Naive thymus-derived CD4-positive, alpha-beta T cell (primary cell): ENCODE measurements around the gene ATP8B3. TPM values are rescaled to one million over a fixed set of nuclear protein-coding genes. Genes with fewer than 3 reads are reported as not detected.

ENCODE experiments used
- ATAC-seq: fragments of 150-1000 bp; cut with Tn5 transposase; 2 replicates; pipeline ENCODE4 v1.10.0; 2021; ENCODE audit warnings: mild to moderate bottlenecking, moderate library complexity
- CTCF ChIA-PET: fragments of 350-600 bp; sonication (Branson Sonifier 250); formaldehyde crosslinking; loops from one replicate; lab custom pipeline; 2021; ENCODE audit warnings: antibody characterized with exemption; lab: Charles Lee
- POLR2A ChIA-PET: fragments of 350-600 bp; sonication (Branson Sonifier 250); formaldehyde crosslinking; loops from one replicate; lab custom pipeline; 2021; ENCODE audit warnings: antibody characterized with exemption, inconsistent platforms; lab: Charles Lee
- DNase-seq, 9 donors: peaks; one replicate each; pipeline versions ENCODE4 v3.0.0 to v3.0.0-alpha.2; 2020 to 2022; ENCODE audit warnings: mixed read lengths in 1 of 9
- H3K27ac ChIP-seq: one replicate; pipeline ENCODE4 v1.7.0; 2013; ENCODE audit warnings: mild to moderate bottlenecking, low read depth, low read length, moderate library complexity
- H3K27me3 ChIP-seq, 2 donors: one replicate each; pipeline ENCODE4 v1.7.0; 2013; ENCODE audit warnings: low read length in 2 of 2, mild to moderate bottlenecking in 2 of 2, moderate library complexity in 2 of 2; ENCODE audit not compliant: control insufficient read depth in 2 of 2, insufficient read depth in 2 of 2
- H3K36me3 ChIP-seq, 3 experiments: 1 replicate in 2 of 3; 2 replicates in 1 of 3; pipeline ENCODE4 v1.7.0; 2013; ENCODE audit warnings: low read length in 3 of 3, mild to moderate bottlenecking in 3 of 3, moderate library complexity in 1 of 3; ENCODE audit not compliant: insufficient read depth in 3 of 3, control insufficient read depth in 2 of 3
- H3K4me1 ChIP-seq, 2 donors: one replicate each; pipeline ENCODE4 v1.7.0; 2013; ENCODE audit warnings: low read length in 2 of 2, mild to moderate bottlenecking in 2 of 2, moderate library complexity in 1 of 2; ENCODE audit not compliant: control insufficient read depth in 2 of 2, insufficient read depth in 2 of 2
- H3K4me3 ChIP-seq: 2 replicates; pipeline ENCODE4 v1.7.0; 2013; ENCODE audit warnings: mild to moderate bottlenecking, low read length
- H3K9me3 ChIP-seq, 3 experiments: 1 replicate in 2 of 3; 2 replicates in 1 of 3; pipeline ENCODE4 v1.7.0; 2013; ENCODE audit warnings: low read length in 3 of 3; ENCODE audit not compliant: control insufficient read depth in 2 of 3
- H3K27ac Mint-ChIP-seq, 9 donors: one replicate each; pipeline ENCODE4 v1.8.0; 2020 to 2022; ENCODE audit warnings: mixed read lengths in 9 of 9, mild to moderate bottlenecking in 8 of 9, moderate library complexity in 5 of 9, inconsistent platforms in 2 of 9
- H3K27me3 Mint-ChIP-seq, 5 donors: one replicate each; pipeline ENCODE4 v1.8.0; 2021 to 2022; ENCODE audit warnings: mixed read lengths in 5 of 5, mild to moderate bottlenecking in 1 of 5
- H3K36me3 Mint-ChIP-seq, 5 donors: one replicate each; pipeline ENCODE4 v1.8.0; 2020 to 2022; ENCODE audit warnings: mixed read lengths in 5 of 5, mild to moderate bottlenecking in 3 of 5, inconsistent platforms in 1 of 5
- H3K4me1 Mint-ChIP-seq, 7 donors: one replicate each; pipeline ENCODE4 v1.8.0; 2020 to 2022; ENCODE audit warnings: mixed read lengths in 7 of 7, mild to moderate bottlenecking in 3 of 7, inconsistent platforms in 1 of 7
- H3K4me3 Mint-ChIP-seq, 10 donors: one replicate each; pipeline ENCODE4 v1.8.0; 2020 to 2022; ENCODE audit warnings: mild to moderate bottlenecking in 10 of 10, mixed read lengths in 10 of 10, moderate library complexity in 6 of 10, inconsistent platforms in 2 of 10
- H3K9me3 Mint-ChIP-seq, 11 donors: one replicate each; pipeline ENCODE4 v1.8.0; 2020 to 2022; ENCODE audit warnings: mixed read lengths in 11 of 11, mild to moderate bottlenecking in 4 of 11, inconsistent platforms in 1 of 11, moderate library complexity in 1 of 11
- intact Hi-C, 2 donors: fragments of 100-400 bp; cut with micrococcal nuclease; formaldehyde crosslinking; loops; one replicate each; pipeline ENCODE4 v1.15.1; 2023
- polyA plus RNA-seq, 2 donors: library from polyadenylated mRNA; unstranded; fragments of 300-500 nt; fragmentation: Illumina TruSeq; gene quantifications; one replicate each; pipeline ENCODE4 v1.2.3, GENCODE V29; 2021
- total RNA-seq, 6 experiments: library from RNA in 5 of 6; stranded (reverse) in 5 of 6; gene quantifications; 1 replicate in 5 of 6; 2 replicates in 1 of 6; pipeline ENCODE4 v1.2.3 and lab custom pipeline; 2021 to 2026

The ATP8B3 gene
- total and polyA plus RNA-seq, 7 experiments from 2014 or later, result 0.83 to 15.3 (median 3.2) TPM

DNA sequence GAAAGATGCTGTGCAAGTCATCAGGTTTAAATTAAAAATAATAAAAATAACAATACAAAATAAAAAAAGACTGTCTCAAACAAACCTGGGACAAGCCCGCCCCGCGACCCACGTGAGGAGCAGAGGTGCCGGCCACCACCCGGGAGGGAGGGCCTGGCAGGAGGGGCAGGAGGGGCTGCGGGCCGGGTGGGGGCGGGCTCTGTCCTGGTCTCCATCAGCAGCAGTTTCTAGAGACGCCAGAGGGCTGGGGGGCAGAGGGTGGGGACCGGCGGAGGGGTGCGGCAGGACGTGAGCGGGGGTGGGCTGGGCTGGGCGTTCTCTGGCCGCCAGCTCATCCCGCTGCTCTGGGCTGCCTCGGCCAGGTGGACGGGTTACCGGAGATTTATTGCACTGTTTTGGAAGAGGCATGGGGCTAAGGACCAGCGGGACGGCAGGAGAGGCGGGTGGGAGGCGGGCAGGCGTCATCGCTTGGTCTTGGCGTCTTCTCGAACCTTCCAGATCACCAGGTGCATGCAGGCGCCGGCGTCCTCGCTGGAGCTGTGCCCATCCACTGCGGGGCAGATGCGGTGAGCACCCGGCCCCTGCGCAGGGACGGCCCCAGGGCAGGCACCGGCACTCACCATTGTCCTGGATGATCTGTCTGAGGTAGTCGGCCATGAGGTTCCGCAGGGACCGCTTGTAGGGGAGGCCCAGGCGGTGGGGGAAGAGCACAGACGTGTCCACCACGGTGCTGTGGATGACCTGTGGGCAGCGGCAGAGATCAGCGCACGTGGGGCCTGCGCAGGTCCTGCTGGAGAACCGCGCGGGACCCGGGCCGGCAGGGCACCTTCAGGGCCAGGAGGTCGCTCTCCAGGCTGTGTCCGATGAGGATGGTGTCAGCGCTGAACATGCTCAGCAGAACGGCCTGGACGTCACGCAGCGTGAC, 3.8 kb upstream of the ATP8B3 start:
- Histone ChIP-seq H3K4me3 (no peak overlapping the region), H3K27me3 (no peaks in the 10 kb centered on the region), H3K36me3 (peaks cover 5 to 58% (median 7%) of the 10 kb centered on the region in 3 experiments), H3K4me1 (peaks cover 0 to 8% of the 10 kb centered on the region in 2 donors), H3K27ac (no peak overlapping the region), H3K9me3 (no peaks in the 10 kb centered on the region)
- Mint-ChIP-seq H3K4me3 (no peak overlapping the region), H3K4me1 (peaks cover 9 to 15% (median 11%) of the 10 kb centered on the region in 7 donors), H3K9me3 (no peaks in the 10 kb centered on the region), H3K27me3 (no peaks in the 10 kb centered on the region), H3K27ac (no peak overlapping the region), H3K36me3 (peaks cover 0 to 4% (median 3%) of the 10 kb centered on the region in 5 donors)
- intact Hi-C loops, result no loop called here
- DNase-seq (no peak), ATAC-seq (no peak)
- ChIA-PET POLR2A (no interaction called here), CTCF (no interaction called here)

DNA sequence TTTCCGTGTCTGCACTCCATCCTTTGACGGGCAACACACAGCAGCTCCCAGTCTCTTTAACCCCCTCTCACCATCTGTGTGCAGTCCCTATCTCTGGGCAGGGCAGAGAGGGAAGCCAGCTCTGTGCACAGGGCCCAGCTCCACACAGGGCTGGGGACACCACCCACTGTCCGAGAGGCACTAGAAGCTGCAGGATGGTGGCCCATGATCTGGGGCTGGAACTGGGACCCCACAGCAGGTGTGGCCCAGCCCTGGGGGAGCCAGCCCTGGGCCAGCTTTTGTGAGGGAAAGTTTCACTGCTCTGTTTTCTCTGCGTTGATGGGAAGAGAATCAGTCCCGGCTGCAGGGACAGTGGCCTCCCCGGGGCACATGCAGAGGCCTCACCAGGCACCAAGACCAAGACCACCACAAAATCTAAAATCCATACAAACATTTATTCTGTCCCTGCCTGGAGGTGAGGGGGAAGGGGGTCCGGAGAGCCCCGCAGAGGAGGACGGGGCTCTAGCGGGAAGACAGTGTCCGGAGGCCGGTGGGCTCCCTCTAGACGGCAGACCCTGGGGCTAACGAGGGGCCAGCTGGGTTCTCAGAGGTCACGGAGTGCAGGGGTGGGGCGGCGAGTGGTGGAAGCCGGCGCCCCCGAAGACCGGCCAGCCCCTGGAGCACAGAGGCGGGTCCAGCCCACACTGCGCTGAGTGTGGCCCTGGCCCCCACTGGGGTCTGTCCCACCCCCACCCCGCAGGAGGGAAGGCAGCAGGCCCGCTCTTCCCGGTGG, 2.9 kb upstream of the ATP8B3 start:
- POLR2A ChIA-PET, result no interaction called here
- intact Hi-C loops, result no loop called here

DNA sequence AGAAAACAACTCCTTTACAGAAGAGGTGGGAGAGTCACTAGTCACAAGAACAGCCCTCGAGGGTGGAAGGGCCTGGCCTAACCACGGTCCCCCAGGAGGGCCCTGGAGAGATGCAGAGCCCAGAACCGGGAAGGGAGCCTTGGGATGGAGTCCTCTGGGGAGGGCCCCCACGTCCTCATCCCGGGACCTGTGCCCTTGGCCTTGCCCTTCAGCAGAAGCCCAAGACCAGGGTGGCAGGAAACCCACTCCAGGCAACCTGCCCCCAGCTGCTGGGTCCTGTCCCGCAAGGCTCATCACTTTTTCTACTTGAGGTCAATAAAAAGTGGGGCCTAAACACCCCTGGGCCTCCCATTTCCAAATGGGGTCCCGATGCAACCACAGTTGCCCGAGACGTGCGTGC, 2.3 kb upstream of the ATP8B3 start:
- Mint-ChIP-seq H3K4me3 (no peak overlapping the region), H3K9me3 (no peaks in the 10 kb centered on the region), H3K27ac (peak overlapping the region in 1 of 9 donors; percentile 59), H3K4me1 (peaks cover 9 to 19% (median 11%) of the 10 kb centered on the region in 7 donors), H3K36me3 (no peaks in the 10 kb centered on the region), H3K27me3 (no peaks in the 10 kb centered on the region)
- peaks cover 0 to 43% (median 7%) of the 10 kb centered on the region in 3 experiments for H3K36me3 ChIP-seq
- H3K4me1 ChIP-seq, result peaks cover 0 to 8% of the 10 kb centered on the region in 2 donors
- ATAC-seq, result no peak
- DNase-seq, result no peak
- no peak overlapping the region for H3K27ac ChIP-seq
- H3K9me3 ChIP-seq, result no peaks in the 10 kb centered on the region
- ChIA-PET POLR2A (no interaction called here), CTCF (interaction anchor here (0.6 to 2.0 kb wide), 3 partner anchors 12 to 656 kb away, joined by 3 to 7 read pairs (median 3); no protein-coding TSS in a partner anchor)
- no peak overlapping the region for H3K4me3 ChIP-seq
- H3K27me3 ChIP-seq, result no peaks in the 10 kb centered on the region
- intact Hi-C loops, result no loop called here

More for the DNA sequence above, 2.9 kb upstream of the ATP8B3 start:
- H3K4me1 ChIP-seq, result peaks cover 0 to 8% of the 10 kb centered on the region in 2 donors
- no peak overlapping the region for H3K27ac ChIP-seq
- no peak overlapping the region for H3K4me3 ChIP-seq
- Mint-ChIP-seq H3K27me3 (no peaks in the 10 kb centered on the region), H3K36me3 (no peaks in the 10 kb centered on the region), H3K4me1 (peaks cover 9 to 19% (median 11%) of the 10 kb centered on the region in 7 donors), H3K27ac (no peak overlapping the region), H3K9me3 (no peaks in the 10 kb centered on the region), H3K4me3 (no peak overlapping the region)
- H3K27me3 ChIP-seq, result no peaks in the 10 kb centered on the region
- H3K9me3 ChIP-seq, result no peaks in the 10 kb centered on the region
- CTCF ChIA-PET, result interaction anchor here (1.0 to 2.0 kb wide), 2 partner anchors 11 to 19 kb away, joined by 3 to 7 read pairs; no protein-coding TSS in a partner anchor
- peaks cover 5 to 49% (median 7%) of the 10 kb centered on the region in 3 experiments for H3K36me3 ChIP-seq
- DNase-seq (no peak), ATAC-seq (no peak)

DNA sequence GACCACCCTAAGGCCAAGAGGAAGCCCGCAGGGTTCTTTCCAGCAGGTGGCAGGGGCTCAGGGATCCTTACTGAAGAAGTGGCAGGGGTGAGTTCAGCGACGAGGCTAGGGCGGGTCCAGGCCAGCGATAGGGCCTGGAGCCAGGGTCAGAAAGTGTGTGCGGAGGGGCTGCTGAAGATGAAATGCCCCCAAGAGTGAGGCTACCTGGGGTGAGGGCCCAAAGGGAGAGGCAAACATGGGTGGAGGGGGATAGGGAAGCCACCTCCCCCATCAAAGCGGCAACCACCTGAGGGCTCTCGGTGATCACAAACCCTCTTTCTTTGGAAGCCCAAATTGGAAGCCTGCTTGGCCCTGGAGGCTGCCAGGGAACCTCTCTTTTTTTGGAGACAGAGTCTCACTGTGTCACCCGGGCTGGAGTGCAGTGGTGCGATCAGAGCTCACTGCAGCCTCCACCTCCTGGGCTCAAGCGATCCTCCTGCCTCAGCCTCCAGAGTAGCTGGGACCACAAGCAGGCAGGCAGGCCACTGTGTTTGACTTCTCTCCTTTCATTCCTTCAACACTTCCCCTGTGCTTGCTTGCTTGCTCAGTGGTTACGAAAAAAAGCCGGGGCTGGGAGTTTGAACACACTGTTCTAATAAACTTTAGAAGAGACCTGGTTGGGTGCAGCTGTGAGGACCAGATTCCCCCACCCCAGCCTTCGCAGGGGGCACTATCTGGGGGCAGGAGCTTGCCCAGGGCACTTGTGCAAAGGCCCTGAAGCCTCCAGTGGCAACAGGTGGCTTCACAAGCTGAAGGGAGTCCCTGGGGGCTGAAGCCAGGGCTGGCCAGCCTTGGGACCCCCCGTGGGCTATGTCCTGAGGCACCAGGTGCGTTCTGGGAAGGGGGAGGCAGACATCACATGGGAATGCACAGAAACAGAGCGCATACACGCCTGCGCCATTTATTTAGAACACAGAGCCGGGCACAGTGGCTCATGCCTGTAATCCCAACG, 1.4 kb upstream of the ATP8B3 start:
- Histone ChIP-seq H3K36me3 (peaks cover 0 to 35% (median 7%) of the 10 kb centered on the region in 3 experiments), H3K4me1 (peaks cover 0 to 8% of the 10 kb centered on the region in 2 donors), H3K4me3 (peak overlapping the region; percentile 65), H3K9me3 (no peaks in the 10 kb centered on the region), H3K27me3 (no peaks in the 10 kb centered on the region), H3K27ac (peak overlapping the region; percentile 63)
- H3K27ac Mint-ChIP-seq, result peak overlapping the region in 8 of 9 donors; percentile 66 to 97 (median 92)
- H3K4me1 Mint-ChIP-seq, result peaks cover 9 to 19% (median 11%) of the 10 kb centered on the region in 7 donors
- H3K36me3 Mint-ChIP-seq, result no peaks in the 10 kb centered on the region
- ATAC-seq, result no peak
- DNase-seq, result no peak
- no peaks in the 10 kb centered on the region for H3K27me3 Mint-ChIP-seq
- intact Hi-C loops, result loop anchor here (2.0 kb wide), 2 partner anchors 25 to 161 kb away; partner anchors contain the start of gene TCF3 (in 2 of the 2)
- H3K4me3 Mint-ChIP-seq, result peak overlapping the region; percentile 93 to 99 (median 96)
- H3K9me3 Mint-ChIP-seq, result no peaks in the 10 kb centered on the region
- CTCF ChIA-PET, result interaction anchor here (0.6 to 2.0 kb wide), 5 partner anchors 13 to 890 kb away, joined by 3 to 7 read pairs (median 3); no protein-coding TSS in a partner anchor
- POLR2A ChIA-PET, result no interaction called here

DNA sequence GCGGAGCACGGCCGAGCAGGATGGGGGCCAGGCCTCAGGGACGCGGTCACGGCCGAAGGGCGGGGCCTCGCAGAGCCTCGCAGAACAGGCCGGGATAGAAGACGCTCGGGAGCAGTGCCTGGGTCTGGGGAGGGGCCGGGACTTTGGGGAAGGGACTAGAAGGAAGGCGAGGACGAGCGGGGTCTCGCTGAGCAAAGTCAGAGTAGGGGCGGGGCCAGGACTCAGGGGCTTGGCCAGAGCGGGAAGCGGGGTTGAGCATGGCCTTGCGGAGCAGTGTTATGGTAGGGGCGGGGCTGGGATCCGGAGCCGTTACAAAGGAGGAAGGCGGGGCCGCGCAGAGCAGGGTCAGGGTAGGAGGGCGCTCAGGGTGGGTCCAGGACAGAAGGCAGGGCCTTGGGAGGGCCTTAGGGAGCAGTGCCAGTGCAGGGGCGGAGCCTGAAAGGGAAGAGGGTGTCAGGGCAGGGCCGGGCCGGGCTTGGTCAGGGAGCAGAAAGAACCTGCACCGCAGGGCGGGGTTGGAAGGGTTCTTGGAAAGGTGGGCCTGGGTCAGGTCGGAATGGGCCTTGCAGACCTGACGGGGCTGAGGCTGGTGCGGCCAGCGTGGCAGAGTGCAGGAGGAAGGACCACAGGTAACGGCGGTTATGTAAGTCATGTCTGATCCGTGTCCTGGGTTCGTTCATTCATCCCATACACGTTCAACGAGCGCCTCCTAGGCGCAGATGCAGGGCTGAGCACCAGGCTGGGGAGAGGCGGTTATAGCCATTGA, 533 bp upstream of the ATP8B3 start:
- Mint-ChIP-seq H3K4me3 (peak overlapping the region; percentile 93 to 99 (median 96)), H3K27me3 (no peaks in the 10 kb centered on the region), H3K9me3 (no peaks in the 10 kb centered on the region), H3K4me1 (peaks cover 9 to 19% (median 11%) of the 10 kb centered on the region in 7 donors), H3K36me3 (no peaks in the 10 kb centered on the region), H3K27ac (peak overlapping the region; percentile 82 to 97 (median 92))
- CTCF ChIA-PET, result interaction anchor here (1.0 kb wide), 1 partner anchor 19 kb away, joined by 6 read pairs; no protein-coding TSS in a partner anchor
- H3K27ac ChIP-seq, result peak overlapping the region; percentile 63
- POLR2A ChIA-PET, result no interaction called here
- peaks cover 0 to 8% of the 10 kb centered on the region in 2 donors for H3K4me1 ChIP-seq
- H3K36me3 ChIP-seq, result peaks cover 0 to 27% (median 4%) of the 10 kb centered on the region in 3 experiments
- ATAC-seq (peak; percentile 85), DNase-seq (peak; percentile 70 to 88 (median 84))
- no peaks in the 10 kb centered on the region for H3K27me3 ChIP-seq
- intact Hi-C loops, result loop anchor here (1.0 to 2.0 kb wide), 11 partner anchors 14 to 537 kb away; partner anchors contain the start of genes REXO1 (in 2 of the 2), TCF3 (in 2 of the 2), DAZAP1 (in 1 of the 2) and FAM174C (in 1 of the 2)
- no peaks in the 10 kb centered on the region for H3K9me3 ChIP-seq
- peak overlapping the region; percentile 65 for H3K4me3 ChIP-seq
